HG03460 (cell line): ENCODE measurements around the gene NPAS2.

Source experiments
- ATAC-seq: cut with Tn5 transposase; IDR thresholded peaks from one replicate; pipeline ENCODE4 v1.9.1; 2021; ENCODE audit not compliant: unreplicated experiment

The NPAS2 gene

DNA sequence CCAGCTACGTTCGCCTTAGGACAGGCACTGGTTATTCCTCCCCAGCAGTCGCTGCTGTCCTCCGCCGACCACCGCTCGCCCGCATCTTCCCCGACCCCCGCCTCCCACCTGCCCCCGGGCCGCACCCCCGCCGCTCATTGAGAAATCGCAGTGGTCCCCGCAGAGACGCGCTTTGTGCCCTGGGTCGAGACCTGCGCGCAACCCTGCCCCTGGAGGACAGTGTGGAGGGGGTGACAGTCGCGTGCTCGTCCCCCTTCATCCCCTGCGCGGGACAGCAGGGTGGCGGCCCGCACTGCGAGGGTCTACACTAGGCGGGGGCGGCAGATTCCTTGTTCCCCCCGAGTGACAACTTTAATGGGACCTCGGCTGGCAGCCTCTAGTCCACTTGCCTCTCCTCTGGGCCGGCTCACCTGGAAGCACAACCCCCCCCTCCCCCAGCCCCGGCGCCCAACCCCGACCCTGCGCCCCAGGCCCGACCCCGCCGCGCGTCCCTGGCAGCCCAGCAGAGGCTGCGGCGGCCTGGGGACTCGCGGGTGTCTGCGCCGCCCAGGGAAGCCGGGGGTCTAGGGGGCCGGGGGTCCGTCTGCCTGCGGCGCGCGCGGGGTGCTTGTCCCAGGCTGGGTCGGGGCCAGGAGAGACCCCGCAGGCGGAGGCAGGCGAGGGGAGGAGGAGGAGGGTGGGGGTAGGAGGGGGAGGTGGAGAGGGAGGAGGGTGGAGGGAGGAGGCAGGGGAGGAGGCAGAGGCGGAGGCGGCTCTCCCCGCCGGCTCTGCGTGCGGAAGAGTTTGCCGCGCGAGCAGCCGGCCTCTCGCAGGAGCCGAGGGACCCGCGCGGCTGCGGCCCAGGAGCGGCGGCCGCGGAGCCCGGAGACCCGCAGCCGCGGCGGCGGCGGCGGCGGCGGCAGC is at the start of gene NPAS2:
TSS of gene NPAS2 (plus strand) at position 770 of the 903 bp plus-strand sequence. CDS start 84,616 bp downstream, outside the sequence.
- no peak for ATAC-seq

DNA sequence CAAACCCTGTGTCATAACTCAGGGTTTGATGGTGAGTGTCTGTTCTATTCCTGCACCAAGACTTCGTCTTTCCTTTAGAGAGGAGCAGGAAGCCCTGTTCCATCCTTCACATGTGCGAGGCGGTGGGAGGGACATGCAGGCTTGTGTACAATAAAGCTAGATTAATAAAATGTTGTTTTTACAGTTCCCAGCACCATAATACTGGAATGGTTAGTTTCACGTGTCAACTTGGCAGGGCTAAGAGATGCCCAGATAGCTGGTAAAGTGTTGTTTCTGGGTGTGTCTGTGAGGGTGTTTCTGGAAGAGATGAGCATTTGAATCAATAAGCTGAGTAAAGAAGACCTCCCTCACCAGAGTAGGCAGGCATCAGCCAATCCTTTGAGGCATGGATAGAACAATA is 48.8 kb upstream of the NPAS2 start:
- no peak for ATAC-seq

- ATAC-seq, result no peak
Observed at GRCh38 chr2:100773538-100773937, 46.4 kb upstream of the NPAS2 start.

DNA sequence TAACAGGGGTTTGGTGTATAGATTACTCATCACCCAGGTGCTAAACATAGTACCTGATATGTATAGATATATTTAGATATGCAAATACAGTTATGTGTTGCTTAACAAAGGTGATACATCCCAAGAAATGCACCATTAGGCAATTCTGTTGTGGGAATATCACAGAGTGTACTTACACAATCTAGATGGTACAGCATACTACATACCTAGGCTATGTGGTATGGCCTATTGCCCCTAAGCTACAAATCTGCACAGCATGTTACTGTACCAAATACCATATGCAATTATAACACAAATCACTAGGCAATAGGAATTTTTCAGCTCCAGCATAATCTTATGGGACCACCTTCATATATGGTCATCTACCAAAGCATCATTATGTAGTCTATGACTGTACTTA is 43.5 kb upstream of the NPAS2 start:
- no peak for ATAC-seq

DNA sequence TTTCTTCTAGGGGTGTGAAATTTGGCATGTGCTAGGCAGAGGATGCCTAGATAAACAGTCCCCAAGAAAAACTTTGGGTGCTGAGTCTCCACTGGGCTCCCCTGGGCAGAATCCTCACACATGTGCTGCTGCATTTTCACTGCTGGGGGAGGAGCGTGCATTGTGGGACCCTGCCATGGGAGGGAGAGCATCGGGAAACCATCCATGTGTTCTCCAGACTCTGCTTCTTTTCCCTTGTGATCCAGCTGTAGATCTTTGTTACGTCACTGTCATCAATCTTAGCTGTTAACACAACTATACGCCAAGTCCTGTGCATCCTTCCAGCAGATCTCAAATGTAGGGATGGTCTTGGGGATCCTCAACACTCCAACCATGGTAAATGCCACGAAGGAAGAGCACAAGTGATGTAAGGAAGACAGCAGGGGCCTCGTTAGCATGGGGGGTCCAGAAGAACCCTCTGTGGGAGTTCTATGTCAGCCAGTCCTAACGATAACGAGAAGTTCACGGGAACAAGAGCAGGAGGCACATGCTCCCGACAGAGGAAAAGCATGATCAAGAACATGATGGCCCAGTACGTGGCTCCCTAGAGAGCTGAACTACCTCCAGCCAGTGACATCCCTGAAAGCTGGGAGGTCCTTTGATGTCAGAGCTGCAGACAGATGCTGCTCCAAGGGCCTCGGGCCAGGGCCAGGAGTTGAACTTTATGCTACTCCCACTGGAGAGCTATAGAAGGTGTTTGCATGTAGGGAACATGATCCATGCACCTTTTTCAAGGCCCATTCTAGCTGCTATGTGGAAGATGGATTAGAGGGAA is 41.1 kb upstream of the NPAS2 start:
- ATAC-seq, result no peak

GRCh38 chr2:100779908-100780202 is 40.1 kb upstream of the NPAS2 start:
- no peak for ATAC-seq

DNA sequence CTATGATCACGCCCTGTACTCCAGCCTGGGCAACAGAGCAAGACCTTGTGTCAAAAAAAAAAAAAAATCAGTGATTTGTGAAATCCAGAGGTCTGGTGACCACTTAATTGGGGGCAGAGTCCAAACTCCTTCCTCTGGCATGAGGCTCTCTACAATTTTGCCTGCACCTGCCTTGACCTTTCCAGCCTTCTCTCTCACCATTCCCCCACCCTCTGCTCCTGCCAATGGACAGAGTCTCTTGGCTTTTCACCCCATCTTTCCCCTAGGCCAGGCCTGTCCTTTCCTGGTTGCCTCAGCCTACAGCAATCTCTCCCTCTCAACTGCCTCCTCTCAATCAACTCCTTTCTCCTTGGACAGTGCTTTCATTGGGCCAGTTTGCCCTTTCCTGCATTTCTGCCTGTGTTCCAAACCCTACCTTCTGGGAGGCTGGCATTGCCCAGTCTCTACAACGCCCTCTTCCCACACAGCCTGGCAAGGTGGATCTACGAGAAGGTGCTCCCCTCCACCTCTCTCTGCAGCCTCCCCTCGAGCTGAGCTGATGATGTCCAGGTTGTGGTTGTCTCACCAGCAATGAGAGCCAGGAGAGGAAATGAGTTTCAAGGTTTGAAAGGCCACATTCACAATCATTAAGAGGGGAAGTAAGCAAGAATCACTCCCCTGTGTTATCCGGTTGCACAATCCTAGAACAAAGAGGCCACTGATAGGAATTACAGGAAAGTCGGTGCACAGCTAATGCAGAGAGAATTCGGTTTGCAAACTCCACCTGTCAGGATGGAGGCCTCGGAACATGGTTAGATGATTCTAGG is 39.5 kb upstream of the NPAS2 start:
- no peak for ATAC-seq

DNA sequence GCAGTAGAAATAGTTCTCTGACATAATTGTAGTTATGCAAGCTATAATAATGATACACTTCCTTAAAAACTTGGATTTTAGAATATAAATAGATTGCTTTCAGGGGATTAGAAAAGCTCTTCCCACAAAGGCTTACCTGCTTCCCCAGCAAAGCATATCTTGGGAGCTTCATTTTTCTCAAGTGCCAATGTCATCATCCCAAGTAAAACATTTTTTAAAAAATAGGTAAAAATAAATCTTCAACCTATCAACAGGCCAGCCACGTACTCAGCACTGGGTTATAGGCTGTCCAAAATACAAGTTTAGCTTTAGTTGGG is 39.0 kb upstream of the NPAS2 start:
- no peak for ATAC-seq

DNA sequence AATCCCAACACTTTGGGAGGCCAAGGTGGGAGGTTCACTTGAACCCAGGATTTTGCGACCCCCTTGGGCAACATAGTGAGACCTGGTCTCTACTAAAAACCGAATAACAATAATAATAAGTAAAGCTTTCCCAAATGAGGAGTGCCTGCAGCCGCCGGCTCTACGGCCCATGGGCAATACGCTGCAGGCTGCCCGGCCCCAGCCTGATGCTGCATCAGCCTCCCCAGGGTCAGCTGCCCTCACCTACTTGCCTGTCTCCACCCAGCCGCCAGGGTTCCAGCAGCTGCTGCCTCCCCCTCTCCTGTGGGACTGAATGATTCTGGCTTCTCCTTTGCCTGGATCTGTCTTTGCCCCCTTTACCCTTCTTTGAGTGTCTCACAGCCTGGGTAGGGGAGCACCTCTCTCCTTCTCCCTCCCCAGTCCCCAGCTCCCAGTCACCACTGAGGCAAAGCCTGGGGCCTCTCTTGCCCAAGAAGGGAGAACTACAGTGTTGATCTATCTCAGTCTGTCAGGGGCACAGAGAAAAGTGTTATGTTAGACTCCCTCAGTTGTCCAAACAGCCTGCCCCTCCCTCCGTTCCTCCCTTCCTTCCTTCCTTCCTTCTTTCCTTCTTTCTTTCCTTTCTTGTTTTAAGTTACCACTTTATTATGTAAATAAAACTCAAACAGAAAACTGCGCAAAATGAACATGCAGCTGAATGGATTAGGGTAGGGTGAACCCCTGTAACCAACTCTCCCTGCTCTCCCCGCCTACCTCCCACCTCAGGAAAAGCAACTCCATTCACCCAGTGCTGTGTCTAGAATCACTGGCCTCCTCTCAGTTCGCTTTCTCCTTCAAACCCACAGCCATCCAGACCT is 38.2 kb upstream of the NPAS2 start:
- no peak for ATAC-seq

DNA sequence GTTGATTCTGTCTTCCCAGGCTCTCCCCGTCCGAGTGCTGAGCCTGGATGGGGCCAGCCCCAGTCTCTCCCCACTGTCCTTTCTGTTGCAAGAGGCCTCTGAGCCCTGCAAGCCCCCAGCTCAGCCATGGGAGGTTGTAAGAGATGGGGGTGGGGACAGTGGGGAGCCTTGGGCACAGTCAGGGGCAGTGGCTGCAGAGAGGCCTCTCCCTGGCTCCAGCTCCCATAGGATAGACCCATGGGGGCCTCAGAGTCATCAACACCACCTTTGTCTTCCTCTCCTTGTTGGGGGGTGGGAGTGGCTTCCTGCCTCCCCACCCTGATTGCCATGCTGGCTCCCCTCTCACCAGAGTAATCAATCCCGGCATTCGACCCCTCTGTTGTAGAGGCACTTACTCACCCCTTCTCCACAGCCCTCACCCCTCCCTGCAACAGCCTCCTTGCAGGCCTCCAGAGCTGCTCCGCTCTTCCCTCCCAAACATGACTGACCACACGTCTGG is 37.5 kb upstream of the NPAS2 start:
- no peak for ATAC-seq

DNA sequence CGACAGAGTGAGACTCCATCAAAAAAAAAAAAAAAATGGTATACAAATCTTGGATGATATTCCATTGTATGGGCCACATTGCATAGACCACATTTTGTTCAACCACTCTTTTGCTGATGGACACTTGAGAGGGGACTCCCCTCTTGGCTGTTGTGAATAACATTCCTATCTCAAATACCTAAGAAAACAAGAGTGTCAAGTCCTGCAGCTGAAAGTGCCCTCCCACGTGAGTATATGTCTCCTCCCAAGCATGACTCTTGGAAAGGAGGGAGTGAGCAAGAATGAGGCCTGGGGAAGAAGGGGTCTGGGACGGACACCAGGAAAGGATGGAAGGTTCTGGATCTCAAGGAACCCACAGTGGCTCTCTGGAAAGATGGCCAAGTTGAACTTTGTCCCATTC is 36.0 kb upstream of the NPAS2 start:
- no peak for ATAC-seq

DNA sequence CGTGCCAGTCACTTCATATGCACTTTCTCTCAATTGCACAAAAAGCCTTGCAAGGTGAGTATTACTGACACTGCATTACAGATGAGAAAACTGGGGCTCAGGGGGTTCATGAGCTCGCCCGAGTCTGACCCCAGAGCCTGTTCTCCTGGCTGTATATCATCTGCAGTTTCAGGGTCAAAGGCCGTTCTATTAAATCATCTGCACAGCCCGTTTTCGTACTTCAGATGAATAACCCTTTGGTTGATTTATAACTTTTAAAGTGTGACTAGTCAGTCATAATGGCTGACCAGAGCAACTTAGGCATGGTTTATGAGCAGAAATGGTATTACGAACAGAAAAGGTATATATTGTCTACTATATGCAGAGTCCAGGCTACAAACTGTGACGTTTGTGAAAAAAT is 35.3 kb upstream of the NPAS2 start:
- ATAC-seq, result no peak

- no peak for ATAC-seq
Observed at GRCh38 chr2:100785626-100786296, 34.2 kb upstream of the NPAS2 start.

- ATAC-seq, result no peak
Observed at GRCh38 chr2:100786297-100786658, 33.7 kb upstream of the NPAS2 start.

DNA sequence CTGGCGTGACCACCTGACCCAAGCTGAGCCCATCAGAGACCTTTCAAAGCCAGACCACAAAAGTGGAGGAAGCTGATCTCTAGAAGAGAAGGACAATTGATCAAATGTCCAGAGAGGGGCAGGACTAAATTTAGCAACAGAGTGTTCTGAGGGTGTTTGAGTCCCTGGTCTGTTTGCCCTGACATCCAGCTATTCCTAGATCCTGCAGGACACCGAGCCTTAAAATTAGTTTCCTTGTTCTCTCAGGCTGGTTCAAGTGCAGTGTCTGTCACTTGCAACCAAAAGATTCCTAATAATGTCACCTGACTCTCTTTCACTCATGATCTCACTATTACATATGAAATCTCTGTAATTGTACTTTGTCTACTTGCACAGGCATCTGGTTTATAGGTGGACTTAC is 33.0 kb upstream of the NPAS2 start:
- no peak for ATAC-seq

DNA sequence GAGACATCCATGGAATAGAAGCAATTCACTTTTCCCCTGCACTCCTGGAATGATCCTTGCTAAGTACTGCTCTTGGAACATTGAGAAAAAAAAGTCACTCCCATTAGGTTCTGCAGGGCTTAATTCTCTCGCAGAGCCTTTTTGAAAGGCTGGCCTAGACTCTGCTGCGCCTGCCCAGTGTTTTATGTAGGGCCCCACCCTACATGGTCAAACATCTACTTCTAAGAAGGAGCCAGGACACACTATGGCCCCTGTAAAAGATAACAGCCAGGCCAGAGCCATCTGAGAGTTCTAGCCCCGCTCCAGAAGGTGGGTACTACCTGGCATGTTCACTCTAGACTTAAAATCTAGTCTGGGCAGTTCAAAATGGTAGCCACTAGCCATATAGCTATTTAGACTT is 30.6 kb upstream of the NPAS2 start:
- no peak for ATAC-seq

GRCh38 chr2:100791294-100791935 is 28.5 kb upstream of the NPAS2 start:
- ATAC-seq, result no peak

GRCh38 chr2:100791936-100792308 is 28.0 kb upstream of the NPAS2 start:
- no peak for ATAC-seq

DNA sequence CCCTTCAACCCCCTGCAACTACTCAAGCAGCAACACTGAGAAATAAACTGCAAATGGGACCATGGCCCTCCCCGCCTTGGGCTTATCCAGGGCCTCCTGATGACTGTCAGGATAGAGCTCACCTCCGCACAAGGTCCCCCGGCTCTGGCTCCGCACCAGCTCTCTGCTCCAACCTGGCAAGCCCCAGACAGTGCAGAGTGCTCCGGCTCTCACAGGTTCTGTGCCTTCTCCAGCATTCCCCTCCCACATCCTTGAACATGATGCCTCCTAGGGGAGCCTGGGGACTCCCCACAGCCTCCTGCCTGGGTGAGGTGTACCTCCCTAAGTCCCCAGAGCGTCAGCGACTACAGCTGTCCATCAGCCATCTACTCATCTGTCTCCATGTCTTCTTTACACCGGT is 26.7 kb upstream of the NPAS2 start:
- ATAC-seq, result no peak

- ATAC-seq, result no peak
Observed at GRCh38 chr2:100793982-100794381, 26.0 kb upstream of the NPAS2 start.
